Fibroblast of lung (primary cell): ENCODE results near the gene ME1.

Source experiments
- CTCF ChIP-seq, 2 donors: IDR thresholded peaks in 1 of 2; conservative IDR thresholded peaks in 1 of 2; 1 replicate in 1 of 2; 2 replicates in 1 of 2; pipeline ENCODE4 v1.5.1; 2011 to 2012; ENCODE audit warnings: low read length in 2 of 2, control low read depth in 1 of 2, inconsistent platforms in 1 of 2, low read depth in 1 of 2, mild to moderate bottlenecking in 1 of 2
- EZH2 ChIP-seq: IDR thresholded peaks from 2 replicates; pipeline ENCODE4 v1.5.1; 2012; ENCODE audit warnings: low read length, control low read depth, mild to moderate bottlenecking; ENCODE audit errors: missing control alignments

- no peak for TF ChIP-seq CTCF (conservative IDR thresholded peaks at IDR 0.05 in 1 of 2, IDR thresholded peaks at IDR 0.05 in 1 of 2; ENCODE audit: low read depth in 1 of 2, low read length in 2 of 2)
- TF ChIP-seq EZH2, result no peak
These were observed 46.1 kb upstream of the ME1 start for GRCh38 chr6:83476971-83477370.
